ENCODE results near the gene PCDHGA6. TPM values are rescaled to one million over a fixed set of nuclear protein-coding genes. Genes with fewer than 3 reads are reported as not detected.
"Not testable (repeated sequence)": the region's sequence is repeated elsewhere in the genome, so short reads cannot be mapped to it uniquely, and the experiment has no call there.

PCDHGA6 gene
- total RNA-seq, 2 experiments from 2014 or later, result 0.05 to 0.14 TPM

DNA sequence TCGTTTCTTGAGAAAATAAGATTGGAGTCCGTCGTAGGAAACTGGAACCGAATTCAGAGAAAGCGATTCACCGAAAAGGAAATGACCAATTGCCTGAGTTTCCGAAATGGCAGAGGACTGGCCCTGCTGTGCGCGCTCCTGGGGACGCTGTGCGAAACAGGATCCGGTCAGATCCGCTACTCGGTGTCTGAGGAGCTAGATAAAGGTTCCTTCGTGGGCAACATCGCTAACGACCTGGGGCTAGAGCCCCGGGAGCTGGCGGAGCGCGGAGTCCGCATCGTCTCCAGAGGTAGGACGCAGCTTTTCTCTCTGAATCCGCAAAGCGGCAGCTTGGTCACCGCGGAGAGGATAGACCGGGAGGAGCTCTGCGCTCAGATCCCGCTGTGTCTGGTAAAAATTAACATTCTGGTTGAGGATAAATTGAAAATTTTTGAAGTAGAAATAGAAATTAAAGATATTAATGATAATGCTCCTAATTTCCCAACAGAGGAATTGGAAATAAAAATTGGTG, 29.7 kb upstream of the PCDHGA6 start:
- Mint-ChIP-seq H3K36me3 (ENCODE audit: low read depth) (peaks cover 25% of the 10 kb centered on the region), H3K4me1 (no peaks in the 10 kb centered on the region), H3K9me3 (ENCODE audit: low read depth) (peaks cover 35% of the 10 kb centered on the region), H3K27me3 (peaks cover 61% of the 10 kb centered on the region), H3K27ac (no peak overlapping the region), H3K4me3 (peak overlapping the region; percentile 43)
- CTCF ChIA-PET, result interaction anchor here (0.6 to 2.4 kb wide), 14 partner anchors 9 to 642 kb away, joined by 3 to 10 read pairs (median 4); partner anchors contain the start of genes PCDHGA1, PCDHGA10, PCDHGA12 and TAF7
- ATAC-seq (no peak), DNase-seq (no peak)
- POLR2A ChIA-PET, result no interaction called here
- intact Hi-C loops (cut with DNase I, micrococcal nuclease), result loop anchor here in 1 of 2 experiments (10.0 kb wide), 1 partner anchor 239 kb away; the partner anchor contains the start of gene PCDHB3

DNA sequence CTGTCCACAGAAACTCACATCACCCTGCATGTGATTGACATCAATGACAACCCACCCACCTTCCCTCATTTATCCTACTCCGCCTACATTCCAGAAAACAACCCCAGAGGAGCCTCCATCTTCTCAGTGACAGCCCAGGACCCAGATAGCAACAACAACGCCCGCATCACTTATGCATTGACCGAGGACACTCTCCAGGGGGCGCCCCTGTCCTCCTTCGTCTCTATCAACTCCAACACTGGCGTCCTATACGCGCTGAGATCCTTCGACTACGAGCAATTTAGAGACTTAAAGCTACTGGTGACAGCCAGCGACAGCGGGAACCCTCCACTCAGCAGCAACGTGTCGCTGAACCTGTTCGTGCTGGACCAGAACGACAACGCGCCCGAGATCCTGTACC, 28.4 kb upstream of the PCDHGA6 start:
- intact Hi-C loops (cut with DNase I, micrococcal nuclease), result loop anchor here in 1 of 2 experiments (10.0 kb wide), 1 partner anchor 241 kb away; the partner anchor contains the start of gene PCDHB3
- no peak for DNase-seq
- no peak overlapping the region for H3K4me3 Mint-ChIP-seq
- ChIA-PET POLR2A (no interaction called here), CTCF (interaction anchor here (2.2 kb wide), 1 partner anchor 15 kb away, joined by 6 read pairs; the partner anchor contains the start of gene PCDHGA1)
- H3K36me3 Mint-ChIP-seq (ENCODE audit: low read depth), result peaks cover 23% of the 10 kb centered on the region
- H3K27ac Mint-ChIP-seq, result no peak overlapping the region
- H3K27me3 Mint-ChIP-seq, result peaks cover 60% of the 10 kb centered on the region
- ATAC-seq, result no peak
- H3K9me3 Mint-ChIP-seq (ENCODE audit: low read depth), result peaks cover 31% of the 10 kb centered on the region
- no peaks in the 10 kb centered on the region for H3K4me1 Mint-ChIP-seq

DNA sequence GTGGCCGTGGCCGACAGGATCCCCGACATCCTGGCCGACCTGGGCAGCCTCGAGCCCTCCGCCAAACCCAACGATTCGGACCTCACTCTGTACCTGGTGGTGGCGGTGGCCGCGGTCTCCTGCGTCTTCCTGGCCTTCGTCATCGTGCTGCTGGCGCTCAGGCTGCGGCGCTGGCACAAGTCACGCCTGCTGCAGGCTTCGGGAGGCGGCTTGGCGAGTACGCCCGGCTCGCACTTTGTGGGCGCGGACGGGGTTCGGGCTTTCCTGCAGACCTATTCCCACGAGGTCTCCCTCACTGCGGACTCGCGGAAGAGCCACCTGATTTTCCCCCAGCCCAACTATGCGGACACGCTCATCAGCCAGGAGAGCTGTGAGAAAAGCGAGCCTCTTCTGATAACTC, 27.7 kb upstream of the PCDHGA6 start:
- Mint-ChIP-seq H3K9me3 (ENCODE audit: low read depth) (peaks cover 31% of the 10 kb centered on the region), H3K36me3 (ENCODE audit: low read depth) (peaks cover 23% of the 10 kb centered on the region), H3K27me3 (peaks cover 64% of the 10 kb centered on the region)
- POLR2A ChIA-PET, ATAC-seq, H3K4me1 Mint-ChIP-seq, H3K27ac Mint-ChIP-seq, H3K4me3 Mint-ChIP-seq, DNase-seq: not testable (repeated sequence)
- CTCF ChIA-PET, result interaction anchor here (0.6 kb wide), 1 partner anchor 221 kb away, joined by 4 read pairs; no protein-coding TSS in a partner anchor
- intact Hi-C loops (cut with DNase I, micrococcal nuclease), result loop anchor here in 1 of 2 experiments (10.0 kb wide), 1 partner anchor 241 kb away; the partner anchor contains the start of gene PCDHB3

DNA sequence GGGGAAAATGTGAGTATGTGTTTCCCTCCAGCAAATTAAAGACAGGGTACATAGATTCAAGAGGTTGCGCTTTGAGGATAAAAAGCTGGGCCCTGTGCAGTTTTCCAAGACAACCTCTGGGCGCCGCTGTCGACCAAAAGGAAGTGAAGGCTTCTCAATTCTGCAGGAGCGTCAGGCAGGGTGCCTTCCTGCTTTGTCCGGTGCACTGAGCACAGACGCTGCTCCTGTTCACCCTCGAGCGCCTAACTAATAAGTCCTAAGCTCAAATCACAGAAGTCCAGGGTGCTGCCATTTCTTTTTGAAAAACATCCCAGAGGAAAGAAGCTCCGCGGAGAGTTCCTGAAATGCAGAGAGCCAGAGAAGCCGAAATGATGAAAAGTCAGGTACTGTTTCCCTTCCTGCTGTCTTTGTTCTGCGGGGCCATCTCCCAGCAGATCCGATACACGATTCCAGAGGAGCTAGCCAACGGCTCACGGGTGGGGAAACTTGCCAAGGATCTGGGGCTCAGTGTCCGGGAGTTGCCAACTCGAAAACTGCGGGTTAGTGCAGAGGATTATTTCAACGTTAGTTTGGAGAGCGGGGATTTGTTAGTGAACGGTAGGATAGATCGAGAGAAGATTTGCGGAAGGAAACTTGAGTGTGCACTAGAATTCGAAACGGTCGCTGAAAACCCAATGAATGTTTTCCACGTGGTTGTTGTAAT, 23.6 kb upstream of the PCDHGA6 start, which contains the start of gene PCDHGB1:
TSS of gene PCDHGB1 (plus strand) at position 183 of the 703 bp plus-strand sequence. CDS start at position 345, 162 bp downstream.
- H3K4me1 Mint-ChIP-seq, result no peaks in the 10 kb centered on the region
- ChIA-PET CTCF (interaction anchor here (0.7 to 1.6 kb wide), 6 partner anchors 12 to 208 kb away, joined by 3 to 6 read pairs (median 4); partner anchors contain the start of genes PCDHGA10, PCDHGA12, PCDHGA2 and PCDHGB3), POLR2A (no interaction called here)
- peak within 1 kb of the TSS; percentile 31 for H3K4me3 Mint-ChIP-seq
- ATAC-seq (peak; percentile 71), DNase-seq (peak; percentile 68)
- H3K27ac Mint-ChIP-seq, result no peak within 1 kb of the TSS
- intact Hi-C loops (cut with DNase I, micrococcal nuclease), result loop anchor here (1.0 to 10.0 kb wide), 2 partner anchors 12 to 245 kb away; partner anchors contain the start of gene PCDHB3 (in 1 of the 2)
- H3K36me3 Mint-ChIP-seq (ENCODE audit: low read depth), result peaks cover 17% of the 10 kb centered on the region
- peaks cover 20% of the 10 kb centered on the region for H3K9me3 Mint-ChIP-seq (ENCODE audit: low read depth)
- H3K27me3 Mint-ChIP-seq, result peaks cover 63% of the 10 kb centered on the region

DNA sequence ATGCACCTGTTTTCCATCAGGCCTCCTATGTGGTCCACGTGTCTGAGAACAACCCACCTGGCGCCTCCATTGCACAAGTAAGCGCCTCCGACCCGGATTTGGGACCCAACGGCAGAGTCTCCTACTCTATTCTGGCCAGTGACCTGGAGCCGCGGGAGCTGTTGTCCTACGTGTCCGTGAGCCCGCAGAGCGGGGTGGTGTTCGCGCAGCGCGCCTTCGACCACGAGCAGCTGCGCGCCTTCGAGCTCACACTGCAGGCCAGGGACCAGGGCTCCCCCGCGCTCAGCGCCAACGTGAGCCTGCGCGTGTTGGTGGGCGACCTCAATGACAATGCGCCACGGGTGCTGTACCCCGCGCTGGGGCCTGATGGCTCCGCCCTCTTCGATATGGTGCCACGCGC, 22.1 kb upstream of the PCDHGA6 start:
- no peak for DNase-seq
- Mint-ChIP-seq H3K36me3 (ENCODE audit: low read depth) (peaks cover 8% of the 10 kb centered on the region), H3K27me3 (peaks cover 65% of the 10 kb centered on the region), H3K27ac (no peak overlapping the region), H3K4me1 (no peaks in the 10 kb centered on the region), H3K4me3 (no peak overlapping the region), H3K9me3 (ENCODE audit: low read depth) (peaks cover 14% of the 10 kb centered on the region)
- intact Hi-C loops (cut with DNase I, micrococcal nuclease), result no loop called here
- CTCF ChIA-PET, result interaction anchor here (0.6 kb wide), 1 partner anchor 159 kb away, joined by 3 read pairs; the partner anchor contains the start of gene PCDHB10
- ATAC-seq, result no peak
- POLR2A ChIA-PET, result no interaction called here

DNA sequence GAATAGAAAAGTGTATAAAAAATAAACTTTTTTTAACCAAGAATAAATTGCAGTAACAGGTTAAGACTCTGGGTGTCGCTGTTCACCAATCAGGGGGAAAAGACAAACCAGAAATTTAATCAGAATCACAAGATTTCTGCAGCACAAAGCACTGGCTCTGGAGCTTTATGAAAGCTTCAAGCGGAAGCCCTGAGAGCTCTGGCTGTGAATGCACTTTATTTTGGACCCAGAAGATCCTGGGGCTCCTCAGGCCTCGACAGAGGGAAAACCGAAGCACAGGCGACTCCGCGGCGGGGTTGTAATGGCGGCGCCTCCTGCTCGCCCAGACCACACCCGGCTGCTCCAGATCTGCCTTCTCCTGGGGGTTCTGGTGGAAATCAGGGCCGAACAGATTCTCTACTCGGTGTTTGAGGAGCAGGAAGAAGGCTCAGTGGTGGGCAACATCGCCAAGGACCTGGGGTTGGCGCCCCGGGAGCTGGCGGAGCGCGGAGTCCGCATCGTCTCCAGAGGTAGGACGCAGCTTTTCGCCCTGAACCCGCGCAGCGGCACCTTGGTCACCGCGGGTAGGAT, 18.7 kb upstream of the PCDHGA6 start, which contains the start of gene PCDHGA4:
TSS of gene PCDHGA4 (plus strand) at position 122 of the 570 bp plus-strand sequence. CDS start at position 209, 87 bp downstream.
- Mint-ChIP-seq H3K4me1 (peaks cover 2% of the 10 kb centered on the region), H3K27me3 (peaks cover 68% of the 10 kb centered on the region), H3K27ac (no peak within 1 kb of the TSS), H3K4me3 (peak within 1 kb of the TSS; percentile 37), H3K9me3 (ENCODE audit: low read depth) (peaks cover 11% of the 10 kb centered on the region), H3K36me3 (ENCODE audit: low read depth) (peaks cover 9% of the 10 kb centered on the region)
- CTCF ChIA-PET, result interaction anchor here (0.8 to 2.0 kb wide), 11 partner anchors 9 to 203 kb away, joined by 3 to 8 read pairs (median 4); partner anchors contain the start of genes PCDHGA12, PCDHGA5, PCDHGB3 and TAF7
- POLR2A ChIA-PET, result no interaction called here
- intact Hi-C loops (cut with DNase I, micrococcal nuclease), result no loop called here
- ATAC-seq (no peak), DNase-seq (no peak)

DNA sequence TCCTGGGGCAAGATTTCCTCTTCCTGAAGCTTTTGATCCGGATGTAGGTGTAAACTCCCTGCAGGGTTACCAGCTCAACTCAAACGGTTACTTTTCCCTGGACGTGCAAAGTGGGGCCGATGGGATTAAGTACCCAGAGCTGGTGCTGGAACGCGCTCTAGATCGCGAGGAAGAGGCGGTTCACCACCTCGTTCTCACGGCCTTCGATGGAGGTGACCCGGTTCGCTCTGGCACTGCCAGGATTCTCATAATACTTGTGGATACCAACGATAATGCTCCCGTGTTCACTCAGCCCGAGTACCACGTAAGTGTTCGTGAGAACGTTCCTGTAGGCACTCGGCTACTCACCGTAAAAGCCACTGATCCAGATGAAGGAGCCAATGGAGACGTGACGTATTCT, 18.1 kb upstream of the PCDHGA6 start:
- intact Hi-C loops (cut with DNase I, micrococcal nuclease), result no loop called here
- Mint-ChIP-seq H3K9me3 (ENCODE audit: low read depth) (peaks cover 17% of the 10 kb centered on the region), H3K36me3 (ENCODE audit: low read depth) (peaks cover 12% of the 10 kb centered on the region), H3K4me3 (peak overlapping the region; percentile 37), H3K27me3 (peaks cover 70% of the 10 kb centered on the region), H3K27ac (no peak overlapping the region), H3K4me1 (peaks cover 2% of the 10 kb centered on the region)
- ATAC-seq (no peak), DNase-seq (no peak)
- ChIA-PET CTCF (interaction anchor here (0.8 to 2.0 kb wide), 10 partner anchors 8 to 209 kb away, joined by 3 to 8 read pairs (median 4); partner anchors contain the start of genes PCDHGA12, PCDHGA5 and TAF7), POLR2A (no interaction called here)

DNA sequence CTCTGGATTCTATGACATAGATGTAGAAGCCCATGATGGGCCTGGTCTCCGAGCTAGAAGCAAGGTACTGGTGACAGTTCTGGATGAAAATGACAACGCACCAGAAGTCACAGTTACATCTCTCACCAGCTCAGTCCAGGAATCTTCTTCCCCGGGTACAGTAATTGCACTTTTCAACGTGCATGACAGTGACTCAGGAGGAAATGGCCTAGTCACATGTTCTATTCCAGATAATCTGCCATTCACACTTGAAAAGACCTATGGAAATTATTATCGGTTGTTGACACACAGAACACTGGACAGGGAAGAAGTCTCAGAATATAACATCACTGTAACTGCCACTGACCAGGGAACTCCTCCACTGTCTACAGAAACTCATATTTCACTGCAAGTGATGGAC, 17.6 kb upstream of the PCDHGA6 start:
- Mint-ChIP-seq H3K9me3 (ENCODE audit: low read depth) (peaks cover 19% of the 10 kb centered on the region), H3K4me1 (peaks cover 2% of the 10 kb centered on the region), H3K36me3 (ENCODE audit: low read depth) (peaks cover 17% of the 10 kb centered on the region), H3K27ac (no peak overlapping the region), H3K4me3 (no peak overlapping the region), H3K27me3 (peaks cover 70% of the 10 kb centered on the region)
- no peak for ATAC-seq
- CTCF ChIA-PET, result interaction anchor here (0.6 to 2.0 kb wide), 9 partner anchors 22 to 208 kb away, joined by 3 to 8 read pairs (median 5); partner anchors contain the start of genes PCDHGA12 and TAF7
- no peak for DNase-seq
- intact Hi-C loops (cut with DNase I, micrococcal nuclease), result no loop called here
- POLR2A ChIA-PET, result no interaction called here

DNA sequence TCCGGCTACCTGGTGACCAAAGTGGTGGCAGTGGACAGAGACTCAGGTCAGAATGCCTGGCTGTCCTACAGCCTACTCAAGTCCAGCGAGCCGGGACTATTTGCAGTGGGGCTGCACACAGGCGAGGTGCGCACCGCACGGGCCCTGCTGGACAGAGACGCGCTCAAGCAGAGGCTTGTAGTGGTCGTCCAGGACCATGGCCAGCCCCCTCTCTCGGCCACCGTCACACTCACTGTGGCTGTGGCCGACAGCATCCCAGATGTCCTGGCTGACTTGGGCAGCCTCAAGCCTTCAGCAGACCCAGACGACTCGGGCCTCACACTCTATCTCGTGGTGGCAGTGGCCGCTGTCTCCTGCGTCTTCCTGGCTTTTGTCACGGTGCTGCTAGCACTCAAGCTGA, 16.7 kb upstream of the PCDHGA6 start:
- H3K9me3 Mint-ChIP-seq (ENCODE audit: low read depth), result peaks cover 22% of the 10 kb centered on the region
- DNase-seq, result no peak
- POLR2A ChIA-PET, result no interaction called here
- H3K27ac Mint-ChIP-seq, result no peak overlapping the region
- H3K36me3 Mint-ChIP-seq (ENCODE audit: low read depth), result peaks cover 19% of the 10 kb centered on the region
- H3K4me3 Mint-ChIP-seq, result no peak overlapping the region
- peaks cover 2% of the 10 kb centered on the region for H3K4me1 Mint-ChIP-seq
- CTCF ChIA-PET, result interaction anchor here (0.6 to 1.5 kb wide), 2 partner anchors 63 to 207 kb away, joined by 3 to 5 read pairs; no protein-coding TSS in a partner anchor
- no peak for ATAC-seq
- peaks cover 70% of the 10 kb centered on the region for H3K27me3 Mint-ChIP-seq
- intact Hi-C loops (cut with DNase I, micrococcal nuclease), result no loop called here

DNA sequence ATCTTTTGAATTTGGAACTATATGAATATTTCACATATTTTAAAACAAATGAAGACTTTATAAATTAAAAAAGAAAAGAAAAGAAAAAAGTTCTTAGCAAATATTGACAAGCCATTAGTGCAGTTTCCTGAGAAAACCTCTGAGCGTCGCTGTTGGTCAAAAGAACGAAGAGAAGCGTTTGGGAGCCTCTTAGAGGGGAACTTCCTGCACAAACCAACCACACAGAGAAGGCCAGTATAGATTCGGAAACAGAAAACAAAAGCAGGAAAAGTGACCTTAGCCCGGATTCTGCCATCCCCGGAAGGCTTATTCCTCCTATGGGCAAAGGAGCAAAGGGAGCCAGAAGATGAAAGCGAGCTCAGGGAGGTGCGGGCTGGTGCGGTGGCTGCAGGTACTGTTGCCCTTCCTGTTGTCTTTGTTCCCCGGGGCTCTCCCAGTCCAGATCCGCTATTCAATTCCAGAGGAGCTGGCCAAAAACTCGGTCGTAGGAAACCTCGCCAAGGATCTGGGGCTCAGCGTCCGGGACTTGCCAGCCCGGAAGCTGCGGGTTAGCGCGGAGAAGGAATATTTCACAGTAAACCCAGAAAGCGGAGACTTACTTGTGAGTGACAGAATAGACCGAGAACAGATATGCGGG, 13.8 kb upstream of the PCDHGA6 start, which contains the start of gene PCDHGB2:
TSS of gene PCDHGB2 (plus strand) at position 205 of the 637 bp plus-strand sequence. CDS start at position 347, 142 bp downstream.
- H3K9me3 Mint-ChIP-seq (ENCODE audit: low read depth), result peaks cover 32% of the 10 kb centered on the region
- CTCF ChIA-PET, result interaction anchor here (1.0 to 2.4 kb wide), 5 partner anchors 10 to 204 kb away, joined by 3 to 6 read pairs (median 4); partner anchors contain the start of gene PCDHGA12
- H3K4me3 Mint-ChIP-seq, result peak within 1 kb of the TSS; percentile 61
- ATAC-seq (peak; percentile 19), DNase-seq (no peak)
- intact Hi-C loops (cut with DNase I, micrococcal nuclease), result loop anchor here (5.0 to 10.0 kb wide), 5 partner anchors 115 to 565 kb away; partner anchors contain the start of genes PCDHA12 (in 1 of the 2), PCDHA2 (in 1 of the 2), PCDHA8 (in 1 of the 2) and PCDHA9 (in 1 of the 2)
- H3K27me3 Mint-ChIP-seq, result peaks cover 76% of the 10 kb centered on the region
- POLR2A ChIA-PET, result no interaction called here
- H3K4me1 Mint-ChIP-seq, result peaks cover 2% of the 10 kb centered on the region
- no peak within 1 kb of the TSS for H3K27ac Mint-ChIP-seq
- H3K36me3 Mint-ChIP-seq (ENCODE audit: low read depth), result peaks cover 26% of the 10 kb centered on the region
